Transverse colon (tissue), 4 donors: ENCODE data around the gene MAX.

Source experiments
- EP300 ChIP-seq: sonication (generic); formaldehyde crosslinking; IDR thresholded peaks from one replicate; pipeline ENCODE4 v1.6.1; 2017; ENCODE audit warnings: antibody characterized with exemption, low read depth
- POLR2A ChIP-seq: fragments of 450-650 bp; IDR thresholded peaks from one replicate; pipeline ENCODE4 v1.6.1; 2016; ENCODE audit warnings: antibody characterized with exemption, mild to moderate bottlenecking, moderate library complexity
- POLR2AphosphoS5 ChIP-seq, 3 donors: sonication (generic); formaldehyde crosslinking; IDR thresholded peaks; one replicate each; pipeline ENCODE4 v1.6.1; 2016; ENCODE audit warnings: antibody characterized with exemption in 3 of 3
- TF ChIP-seq, protein P1 (sequence below), 5 experiments: fragments of 200-600 bp in 3 of 5; fragments of 450-650 bp in 2 of 5; sonication (generic) in 3 of 5; IDR thresholded peaks; 1 replicate in 2 of 5; 2 replicates in 3 of 5; pipeline ENCODE4 v1.5.1; 2016 to 2017; ENCODE audit warnings: antibody characterized with exemption in 5 of 5, inconsistent platforms in 3 of 5, mild to moderate bottlenecking in 2 of 5, moderate library complexity in 1 of 5

DNA sequence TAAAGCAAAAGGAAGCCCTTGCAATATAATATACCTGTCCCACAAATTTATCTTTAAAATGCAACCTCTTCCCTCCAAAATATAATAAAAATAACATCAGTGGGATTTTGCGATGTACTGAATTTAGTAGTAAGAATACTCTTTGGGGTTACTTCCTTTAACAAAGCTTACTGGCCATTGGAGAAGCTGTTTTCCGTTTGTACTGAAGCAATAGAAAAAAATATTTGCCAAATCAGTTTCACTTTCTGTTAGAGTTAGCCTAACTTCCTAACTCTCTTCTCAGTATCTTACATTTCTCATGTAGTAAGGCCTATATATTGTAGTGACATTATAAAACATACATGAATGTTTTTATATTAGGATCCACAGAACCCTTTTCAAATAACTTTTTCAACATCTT, 3.7 kb downstream of the MAX start:
- TF ChIP-seq, protein P1, sequence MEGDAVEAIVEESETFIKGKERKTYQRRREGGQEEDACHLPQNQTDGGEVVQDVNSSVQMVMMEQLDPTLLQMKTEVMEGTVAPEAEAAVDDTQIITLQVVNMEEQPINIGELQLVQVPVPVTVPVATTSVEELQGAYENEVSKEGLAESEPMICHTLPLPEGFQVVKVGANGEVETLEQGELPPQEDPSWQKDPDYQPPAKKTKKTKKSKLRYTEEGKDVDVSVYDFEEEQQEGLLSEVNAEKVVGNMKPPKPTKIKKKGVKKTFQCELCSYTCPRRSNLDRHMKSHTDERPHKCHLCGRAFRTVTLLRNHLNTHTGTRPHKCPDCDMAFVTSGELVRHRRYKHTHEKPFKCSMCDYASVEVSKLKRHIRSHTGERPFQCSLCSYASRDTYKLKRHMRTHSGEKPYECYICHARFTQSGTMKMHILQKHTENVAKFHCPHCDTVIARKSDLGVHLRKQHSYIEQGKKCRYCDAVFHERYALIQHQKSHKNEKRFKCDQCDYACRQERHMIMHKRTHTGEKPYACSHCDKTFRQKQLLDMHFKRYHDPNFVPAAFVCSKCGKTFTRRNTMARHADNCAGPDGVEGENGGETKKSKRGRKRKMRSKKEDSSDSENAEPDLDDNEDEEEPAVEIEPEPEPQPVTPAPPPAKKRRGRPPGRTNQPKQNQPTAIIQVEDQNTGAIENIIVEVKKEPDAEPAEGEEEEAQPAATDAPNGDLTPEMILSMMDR (IDR thresholded peaks at IDR 0.05): no peak
- no peak for TF ChIP-seq POLR2A
- no peak for TF ChIP-seq EP300
- no peak for TF ChIP-seq POLR2AphosphoS5 (IDR thresholded peaks at IDR 0.05)
